H1 (cell line): ENCODE measurements around the gene BCHE.

ENCODE experiments used
- CEBPB ChIP-seq: IDR thresholded peaks from 2 replicates; pipeline ENCODE4 v1.6.1; 2012; ENCODE audit warnings: low read depth, low read length
- CTCF ChIP-seq, 3 experiments: IDR thresholded peaks; 1 replicate in 2 of 3; 2 replicates in 1 of 3; pipeline versions ENCODE4 v1.5.1 to v1.6.1; 2011; ENCODE audit warnings: low read length in 3 of 3, mild to moderate bottlenecking in 3 of 3, inconsistent platforms in 2 of 3, low read depth in 1 of 3, moderate library complexity in 1 of 3; ENCODE audit not compliant: insufficient read depth in 1 of 3; ENCODE audit errors: control extremely low read depth in 1 of 3
- EZH2 ChIP-seq: fragments of 200-600 bp; sonication (generic); IDR thresholded peaks from 2 replicates; pipeline ENCODE4 v1.7.1; 2012; ENCODE audit warnings: low read depth, mild to moderate bottlenecking, moderate library complexity, low read length, inconsistent platforms; ENCODE audit not compliant: severe bottlenecking
- GABPA ChIP-seq: IDR thresholded peaks from 2 replicates; pipeline ENCODE4 v1.6.1; 2011; ENCODE audit warnings: mild to moderate bottlenecking, low read length, moderate library complexity, borderline replicate concordance; ENCODE audit not compliant: insufficient read depth
- POLR2A ChIP-seq, 2 experiments: IDR thresholded peaks; 1 replicate in 1 of 2; 2 replicates in 1 of 2; pipeline ENCODE4 v1.6.1; 2011; ENCODE audit warnings: low read depth in 2 of 2, low read length in 2 of 2, mild to moderate bottlenecking in 2 of 2; ENCODE audit errors: control extremely low read depth in 1 of 2
- RBBP5 ChIP-seq: IDR thresholded peaks from 2 replicates; pipeline ENCODE4 v1.7.1; 2012; ENCODE audit warnings: low read depth, mild to moderate bottlenecking, inconsistent platforms, low read length, moderate library complexity, borderline replicate concordance
- RNF2 ChIP-seq: fragments of 200-900, 300-1000 bp; sonication (generic); IDR thresholded peaks from 2 replicates; pipeline ENCODE4 v1.7.1; 2016; ENCODE audit warnings: borderline replicate concordance, low read depth, mild to moderate bottlenecking, antibody characterized with exemption, low read length; ENCODE audit not compliant: poor library complexity, severe bottlenecking; ENCODE audit errors: missing control alignments
- YY1 ChIP-seq: IDR thresholded peaks from 2 replicates; pipeline ENCODE4 v1.6.1; 2011; ENCODE audit warnings: low read depth, mild to moderate bottlenecking, low read length

GRCh38 chr3:165778891-165779290, 58.3 kb downstream of the BCHE start:
- TF ChIP-seq CTCF (IDR thresholded peaks at IDR 0.05; ENCODE audit: control extremely low read depth in 1 of 3, insufficient read depth in 1 of 3, low read depth in 1 of 3, low read length in 3 of 3) (no peak), POLR2A (IDR thresholded peaks at IDR 0.05; ENCODE audit: control extremely low read depth in 1 of 2, low read depth in 2 of 2, low read length in 2 of 2) (no peak), YY1 (no peak), RBBP5 (no peak), EZH2 (no peak), GABPA (no peak), CEBPB (no peak), RNF2 (no peak)
